GM20000 (cell line): ENCODE results near the gene MRAS.

Source experiments
- DNase-seq: peaks from one replicate; pipeline ENCODE4 v3.0.0; 2012; ENCODE audit warnings: low spot score
- TF ChIP-seq, protein P1 (sequence below): IDR thresholded peaks from 2 replicates; pipeline ENCODE4 v1.5.1; 2012; ENCODE audit warnings: mild to moderate bottlenecking, control low read depth; ENCODE audit errors: extremely low read depth, missing control alignments

Gene MRAS

DNA sequence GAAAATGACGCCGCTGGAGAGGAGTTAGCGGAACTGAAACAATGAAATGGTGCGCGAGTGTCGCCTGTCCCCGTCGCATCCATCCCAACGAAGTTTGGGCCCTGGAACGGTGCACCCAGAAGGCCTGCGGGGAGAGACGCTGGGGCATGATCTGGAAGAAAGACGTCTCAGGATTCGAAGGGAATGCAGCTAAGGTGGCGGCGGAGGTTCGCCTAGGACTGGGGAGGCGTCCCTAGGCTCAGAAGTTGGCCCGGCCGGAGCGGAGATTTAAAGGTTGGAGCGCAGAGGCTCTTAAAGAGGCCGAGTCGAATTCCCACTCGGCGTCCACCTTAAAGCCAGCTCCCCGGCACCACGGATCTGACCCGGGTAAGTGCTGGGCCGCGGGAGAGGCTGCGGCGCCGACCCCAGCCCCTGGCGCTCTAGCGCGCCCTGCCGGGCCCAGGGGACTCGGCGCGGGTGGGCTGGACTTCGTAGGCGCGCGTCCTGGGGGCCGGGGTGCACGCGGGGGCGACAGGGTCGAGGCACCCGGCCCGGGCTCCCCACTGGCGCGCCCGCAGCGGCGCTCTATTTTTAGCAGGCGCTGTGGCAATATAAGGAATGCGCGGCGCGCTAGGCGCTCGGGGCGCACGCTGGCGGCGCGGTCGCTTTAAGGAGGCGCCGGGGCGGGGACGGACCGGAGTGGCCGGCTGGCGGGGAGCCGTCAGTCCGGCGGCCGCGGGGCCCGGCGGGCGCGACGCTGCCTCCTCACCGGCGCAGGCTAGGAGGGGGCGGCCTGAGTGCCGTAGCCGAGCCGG lies at the start of gene MRAS:
TSS of gene MRAS (plus strand) at position 620 of the 794 bp plus-strand sequence. CDS start 24,305 bp downstream, outside the sequence.
- TF ChIP-seq, protein P1, sequence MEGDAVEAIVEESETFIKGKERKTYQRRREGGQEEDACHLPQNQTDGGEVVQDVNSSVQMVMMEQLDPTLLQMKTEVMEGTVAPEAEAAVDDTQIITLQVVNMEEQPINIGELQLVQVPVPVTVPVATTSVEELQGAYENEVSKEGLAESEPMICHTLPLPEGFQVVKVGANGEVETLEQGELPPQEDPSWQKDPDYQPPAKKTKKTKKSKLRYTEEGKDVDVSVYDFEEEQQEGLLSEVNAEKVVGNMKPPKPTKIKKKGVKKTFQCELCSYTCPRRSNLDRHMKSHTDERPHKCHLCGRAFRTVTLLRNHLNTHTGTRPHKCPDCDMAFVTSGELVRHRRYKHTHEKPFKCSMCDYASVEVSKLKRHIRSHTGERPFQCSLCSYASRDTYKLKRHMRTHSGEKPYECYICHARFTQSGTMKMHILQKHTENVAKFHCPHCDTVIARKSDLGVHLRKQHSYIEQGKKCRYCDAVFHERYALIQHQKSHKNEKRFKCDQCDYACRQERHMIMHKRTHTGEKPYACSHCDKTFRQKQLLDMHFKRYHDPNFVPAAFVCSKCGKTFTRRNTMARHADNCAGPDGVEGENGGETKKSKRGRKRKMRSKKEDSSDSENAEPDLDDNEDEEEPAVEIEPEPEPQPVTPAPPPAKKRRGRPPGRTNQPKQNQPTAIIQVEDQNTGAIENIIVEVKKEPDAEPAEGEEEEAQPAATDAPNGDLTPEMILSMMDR = no peak
- DNase-seq = peak; percentile 50

DNA sequence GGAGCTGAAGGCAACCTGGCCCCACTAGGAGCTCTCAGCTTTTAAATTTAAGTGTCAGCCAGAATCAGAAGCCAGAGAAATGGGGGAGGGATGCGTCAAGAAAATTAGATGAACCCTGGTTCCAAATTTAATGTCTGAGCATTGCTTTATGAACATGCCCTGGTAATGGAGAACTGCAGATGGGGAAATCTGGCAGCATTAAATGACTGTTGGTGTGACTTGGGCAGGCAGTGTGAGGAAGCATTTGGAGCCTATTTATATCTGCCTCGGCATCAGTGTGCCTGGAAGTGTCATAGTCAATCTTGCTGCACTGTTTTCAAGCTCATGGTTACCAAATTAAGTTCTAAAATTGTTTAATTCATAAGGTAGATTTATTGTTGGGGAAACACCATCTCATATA lies 47.7 kb upstream of the MRAS start:
- no peak for DNase-seq
- TF ChIP-seq, protein P1 = no peak

DNA sequence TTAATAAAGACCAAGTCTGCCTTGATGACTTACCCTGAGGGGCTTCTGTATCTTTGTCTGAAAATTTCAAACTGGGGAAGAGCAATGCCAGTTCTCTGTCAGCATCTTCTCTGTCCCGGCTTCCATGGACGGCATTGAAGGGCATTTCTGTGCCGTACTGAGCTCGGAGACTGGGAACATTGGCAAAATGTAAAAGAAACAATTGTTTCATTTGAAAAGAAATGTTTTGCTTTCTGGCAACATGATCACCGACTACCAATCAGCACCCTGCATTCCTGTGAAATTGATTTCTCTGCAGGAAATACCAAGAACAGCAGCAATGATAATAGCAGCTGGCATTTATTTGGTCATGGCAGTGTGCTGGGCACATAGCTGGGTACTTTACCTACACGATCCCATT lies 44.9 kb upstream of the MRAS start:
- DNase-seq = no peak
- TF ChIP-seq, protein P1 = no peak

DNA sequence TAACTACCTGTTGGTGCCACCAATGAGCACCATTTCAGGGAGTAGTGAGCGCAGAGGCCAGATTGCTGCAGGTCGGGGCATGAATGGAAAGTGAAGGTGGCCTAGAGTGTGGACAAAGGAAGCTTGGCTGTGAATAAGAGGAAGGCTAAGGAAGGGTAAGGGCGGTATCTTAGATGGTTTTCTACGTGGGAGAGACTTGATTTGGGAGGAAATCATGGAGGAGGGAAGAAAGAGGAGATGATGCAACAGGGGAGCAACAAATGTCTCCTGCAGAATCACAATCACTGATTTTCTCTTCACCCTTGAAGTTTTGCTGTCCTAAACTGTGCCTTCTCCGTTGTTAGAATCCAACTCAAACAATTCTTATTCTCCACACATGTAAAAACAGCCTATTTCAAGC lies 40.5 kb upstream of the MRAS start:
- TF ChIP-seq, protein P1 = no peak
- no peak for DNase-seq

DNA sequence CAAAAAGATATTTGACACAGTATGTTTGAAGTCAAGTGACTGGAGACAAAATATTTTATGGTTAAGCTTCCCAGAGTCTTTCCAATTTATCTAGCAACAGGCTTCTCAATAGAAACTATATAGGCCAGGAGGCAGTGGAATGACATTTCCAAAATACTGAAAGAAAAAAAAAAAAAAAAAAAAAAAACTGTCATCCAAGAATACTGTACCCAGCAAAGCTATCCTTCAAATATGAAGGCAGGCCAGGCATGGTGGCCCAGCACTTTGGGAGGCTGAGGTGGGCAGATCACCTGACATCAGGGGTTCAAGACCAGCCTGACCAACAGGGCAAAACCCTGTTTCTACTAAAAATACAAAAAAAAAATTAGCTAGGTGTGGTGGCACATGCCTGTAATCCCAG lies 39.6 kb upstream of the MRAS start:
- DNase-seq = no peak
- TF ChIP-seq, protein P1 = no peak

DNA sequence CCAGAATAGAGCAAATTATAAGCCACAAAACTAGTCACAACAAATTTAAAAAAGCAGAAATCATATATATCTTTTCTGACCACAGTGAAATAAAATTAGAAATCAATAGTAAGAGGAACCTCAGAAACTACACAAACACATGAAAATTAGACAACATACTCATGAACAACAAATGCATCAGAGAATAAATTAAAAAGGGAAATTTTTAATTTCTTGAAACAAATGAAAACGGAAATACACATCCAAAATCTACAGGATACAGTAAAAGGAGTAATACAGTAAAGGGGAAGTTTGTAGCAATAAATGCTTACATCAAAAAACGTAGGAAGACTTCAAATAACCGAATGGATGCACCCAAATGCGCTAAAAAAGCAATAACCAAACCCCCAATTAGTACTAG lies 37.9 kb upstream of the MRAS start:
- TF ChIP-seq, protein P1 = no peak
- no peak for DNase-seq

DNA sequence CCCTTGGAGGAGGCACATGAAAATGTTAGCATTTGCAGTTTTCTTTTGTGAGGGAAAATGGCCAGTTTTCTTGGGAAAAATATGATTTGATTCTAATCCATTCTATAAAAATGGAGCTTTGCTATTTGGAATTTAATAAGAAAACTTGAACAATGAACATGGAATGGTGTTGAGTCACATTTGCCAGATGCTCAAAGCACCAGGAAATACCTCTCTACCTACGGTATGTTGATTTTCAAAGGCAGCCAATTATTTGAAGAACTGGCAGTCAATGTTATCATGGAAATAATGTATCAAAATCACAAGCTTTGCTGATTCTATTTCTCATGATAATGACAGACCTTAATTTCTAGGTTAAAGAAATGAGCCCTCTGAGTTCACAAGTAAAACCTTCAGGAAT lies 33.6 kb upstream of the MRAS start:
- TF ChIP-seq, protein P1 = no peak
- no peak for DNase-seq
